Ecto neural progenitor cell (in vitro differentiated cells): ENCODE data around the gene TAS2R14.

ENCODE experiments used
- DNase-seq: peaks from one replicate; pipeline ENCODE4 v3.0.0-alpha.2; 2018; ENCODE audit warnings: low spot score

Gene TAS2R14, protein sequence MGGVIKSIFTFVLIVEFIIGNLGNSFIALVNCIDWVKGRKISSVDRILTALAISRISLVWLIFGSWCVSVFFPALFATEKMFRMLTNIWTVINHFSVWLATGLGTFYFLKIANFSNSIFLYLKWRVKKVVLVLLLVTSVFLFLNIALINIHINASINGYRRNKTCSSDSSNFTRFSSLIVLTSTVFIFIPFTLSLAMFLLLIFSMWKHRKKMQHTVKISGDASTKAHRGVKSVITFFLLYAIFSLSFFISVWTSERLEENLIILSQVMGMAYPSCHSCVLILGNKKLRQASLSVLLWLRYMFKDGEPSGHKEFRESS

DNA sequence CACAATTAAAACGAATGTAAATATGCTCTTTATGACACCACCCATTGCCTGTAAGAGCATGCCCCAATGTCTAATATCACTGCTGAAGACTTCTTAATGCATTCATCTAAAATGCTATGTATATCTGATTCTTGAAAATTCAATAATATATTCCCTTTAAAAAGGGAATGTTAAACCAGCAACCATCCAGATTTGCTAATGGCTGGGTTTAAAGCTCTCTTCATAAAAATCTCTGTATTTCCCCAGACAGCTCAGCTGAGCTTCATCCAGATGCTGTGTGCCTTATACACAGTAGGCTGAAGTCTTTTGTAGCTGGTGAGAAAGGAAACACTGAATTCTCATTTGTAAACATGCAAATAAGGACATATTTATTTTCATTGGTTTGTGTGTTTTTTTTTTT lies at the start of gene TAS2R14:
Gene TAS2R14, minus strand, starts transcription at position 101 of the 400 bp plus-strand sequence. Its CDS starts 56 bp downstream, at position 45.
- DNase-seq, result no peak

DNA sequence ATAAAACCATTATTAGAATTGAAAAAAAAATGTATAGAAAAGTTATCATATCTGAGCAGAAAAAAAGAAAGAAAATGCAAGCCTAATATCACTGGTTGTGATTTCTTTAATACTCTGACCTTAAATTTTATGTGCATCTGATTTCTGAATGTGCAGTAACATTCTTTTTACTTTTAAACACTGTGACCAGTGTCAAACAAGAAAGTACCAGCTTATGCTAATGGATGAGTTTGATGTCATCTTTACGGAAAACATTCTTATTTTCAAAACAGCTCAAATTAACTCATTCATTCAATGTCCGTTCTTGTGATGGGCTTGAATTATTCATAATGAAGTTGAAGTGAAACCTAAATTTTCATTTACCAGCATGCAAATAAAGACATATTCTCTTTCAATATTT lies 47.7 kb upstream of the TAS2R14 start, which contains the start of gene TAS2R50:
Gene TAS2R50, minus strand, starts transcription at position 101 of the 400 bp plus-strand sequence. Its CDS starts 52 bp downstream, at position 49.
- no peak for DNase-seq

DNA sequence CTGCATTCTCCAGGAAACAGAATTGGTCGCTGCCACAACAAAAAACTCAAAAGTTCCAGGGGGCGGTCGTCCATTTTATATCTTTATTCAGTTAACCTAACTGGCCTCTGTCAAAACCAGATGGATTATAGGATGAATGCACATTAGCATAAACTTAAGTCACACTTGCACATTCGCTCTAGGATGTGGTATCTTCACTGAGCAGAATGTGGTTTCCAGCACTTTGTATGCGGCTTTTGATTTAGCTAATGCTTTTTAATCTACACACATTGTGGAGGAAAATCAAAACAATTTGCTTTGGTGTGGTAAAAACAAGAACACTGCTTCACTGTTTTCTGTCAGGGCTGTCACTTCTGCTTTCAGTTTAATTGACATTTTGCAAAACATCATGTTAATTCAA lies 43.2 kb upstream of the TAS2R14 start:
- DNase-seq, result no peak

DNA sequence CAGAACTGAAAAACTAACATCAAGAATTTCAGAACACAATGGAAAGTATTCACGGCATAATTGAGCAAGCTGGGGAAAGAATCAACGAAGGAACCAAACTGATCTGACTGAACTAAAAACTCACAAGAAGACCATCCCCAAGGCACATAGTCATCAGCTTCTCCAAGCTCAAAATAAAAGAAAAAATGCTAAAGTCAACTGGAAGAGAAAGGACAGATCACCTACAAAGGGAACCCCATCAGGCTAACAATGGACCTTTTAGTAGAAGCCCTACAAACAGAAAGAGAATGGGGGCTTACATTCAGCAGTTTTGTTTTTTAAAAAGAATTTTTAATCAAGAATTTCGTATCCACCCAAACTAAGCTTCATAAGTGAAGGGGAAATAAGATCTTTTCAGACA lies 35.9 kb upstream of the TAS2R14 start:
- DNase-seq, result no peak

DNA sequence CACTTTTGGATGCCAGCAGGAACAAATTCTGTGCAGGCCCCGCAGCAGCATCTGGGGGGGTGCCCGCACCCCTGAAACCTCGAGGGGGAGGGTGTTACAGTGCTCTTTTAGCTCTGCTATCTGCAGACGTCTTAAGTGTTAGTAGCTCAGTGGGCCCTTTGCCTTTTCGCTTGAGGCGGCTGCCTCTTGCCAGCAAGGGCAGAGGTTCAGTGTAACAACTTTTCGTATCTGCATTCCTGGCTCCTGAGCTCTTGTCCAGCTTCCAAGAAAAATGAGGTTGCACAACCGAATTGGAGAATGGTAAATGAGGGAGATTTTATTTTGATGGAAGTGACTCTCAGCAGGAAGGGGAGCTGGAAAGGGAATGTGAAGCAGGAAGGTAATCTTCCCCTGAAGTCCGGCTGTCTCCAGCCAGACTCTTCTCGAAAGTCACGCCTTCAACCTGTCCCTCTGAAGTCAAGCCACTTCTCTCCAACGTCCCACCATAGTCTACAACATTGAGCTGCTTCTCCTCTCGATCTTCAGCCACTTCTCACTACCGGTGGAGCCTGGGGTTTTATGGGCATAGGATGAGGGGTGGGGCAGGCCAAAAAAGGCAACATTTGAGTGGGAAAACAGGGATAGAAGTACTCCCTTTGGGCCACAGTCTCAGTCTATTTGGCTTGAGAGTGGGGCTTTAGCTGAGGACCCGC lies 29.8 kb upstream of the TAS2R14 start:
- no peak for DNase-seq

DNA sequence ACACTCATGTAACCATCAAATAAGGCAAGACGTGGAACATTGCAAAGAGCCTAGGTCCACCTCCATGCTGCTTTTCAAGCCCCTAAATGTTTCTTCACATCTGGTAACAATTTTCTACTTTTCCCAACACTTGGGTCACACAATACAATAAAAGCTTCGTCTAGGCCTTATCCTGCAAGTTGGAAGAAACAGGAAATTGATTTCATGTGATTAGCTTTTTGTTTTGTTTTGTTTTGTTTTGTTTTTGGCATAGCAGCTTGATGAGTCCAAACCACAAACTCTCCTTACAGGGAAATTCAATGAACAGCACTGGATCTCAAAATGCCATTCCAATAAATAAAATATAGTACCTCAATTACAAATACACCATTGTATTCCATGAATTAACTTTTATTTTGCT lies 28.3 kb upstream of the TAS2R14 start:
- no peak for DNase-seq

DNA sequence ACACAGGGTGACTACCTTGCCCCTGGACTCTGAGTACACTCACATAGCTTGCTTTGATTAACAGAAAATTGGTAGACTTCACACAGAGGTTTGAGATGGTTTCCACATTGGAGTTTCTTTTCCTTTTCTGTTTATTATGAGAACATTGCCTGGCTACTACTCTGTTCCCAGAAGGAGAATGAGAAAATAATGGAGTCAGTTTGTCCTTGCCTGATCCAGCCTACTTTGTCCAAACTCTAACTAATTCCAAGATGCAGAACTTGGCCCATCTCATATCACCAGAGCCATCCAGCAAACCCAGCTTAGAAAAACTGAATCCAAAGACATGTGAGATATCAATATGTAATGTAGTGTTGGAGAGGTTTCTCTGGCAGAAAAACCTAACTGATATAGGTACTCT lies 27.3 kb upstream of the TAS2R14 start:
- DNase-seq, result no peak

DNA sequence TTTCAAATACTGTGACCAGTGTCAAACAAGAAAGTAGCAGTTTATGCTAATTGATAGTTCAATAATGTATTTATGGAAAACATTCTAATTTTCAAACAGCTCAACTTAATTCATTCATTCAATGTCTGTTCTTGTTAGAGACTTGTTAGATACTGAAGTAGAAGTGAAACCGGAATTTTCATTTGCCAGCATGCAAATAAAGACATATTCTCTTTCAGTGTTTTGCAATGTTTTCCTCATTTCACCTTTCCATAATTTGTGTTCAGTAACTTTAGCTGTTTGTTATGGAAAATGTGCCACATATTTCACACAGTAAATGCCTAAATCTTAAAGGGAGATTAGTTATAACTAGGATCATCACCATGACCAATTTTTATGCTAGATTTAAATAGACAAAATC lies 26.4 kb upstream of the TAS2R14 start:
- DNase-seq, result no peak

DNA sequence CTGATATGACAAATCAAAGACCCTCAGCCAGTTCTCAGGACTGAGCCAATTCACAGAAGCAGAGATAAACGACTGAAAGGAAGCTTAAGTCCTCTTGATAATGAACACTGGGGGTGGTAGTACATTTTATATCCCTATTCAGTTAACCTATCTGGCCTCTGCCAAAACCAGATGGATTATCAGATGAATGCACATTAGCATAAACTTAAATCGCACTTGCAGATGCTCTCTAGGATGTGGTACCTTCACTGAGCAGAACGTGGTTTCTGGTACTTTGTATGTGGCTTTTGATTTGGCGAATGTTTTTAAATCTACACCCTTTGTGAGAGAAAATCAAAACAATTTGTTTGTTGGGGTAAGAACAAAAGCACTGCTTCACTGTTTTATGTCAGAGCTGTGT lies 21.1 kb upstream of the TAS2R14 start:
- no peak for DNase-seq

DNA sequence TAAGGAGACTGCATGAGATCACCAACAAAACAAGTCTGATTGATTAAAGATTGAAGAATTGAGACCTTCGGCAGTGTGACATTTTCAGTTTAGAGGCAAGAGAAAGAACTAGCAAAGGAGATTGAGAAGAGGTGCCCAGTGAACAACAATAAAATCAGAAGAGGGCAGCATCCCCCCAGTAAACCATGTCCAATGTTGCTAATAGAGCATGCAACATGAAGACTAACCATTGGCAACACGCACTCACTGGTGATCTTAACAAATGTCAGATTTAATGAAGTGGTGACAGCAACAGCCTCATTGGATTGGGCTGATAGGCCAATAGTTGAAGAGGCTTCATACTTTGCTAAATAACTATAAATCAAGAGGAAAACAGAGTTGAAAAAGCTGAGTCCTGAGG lies 20.7 kb upstream of the TAS2R14 start:
- no peak for DNase-seq

DNA sequence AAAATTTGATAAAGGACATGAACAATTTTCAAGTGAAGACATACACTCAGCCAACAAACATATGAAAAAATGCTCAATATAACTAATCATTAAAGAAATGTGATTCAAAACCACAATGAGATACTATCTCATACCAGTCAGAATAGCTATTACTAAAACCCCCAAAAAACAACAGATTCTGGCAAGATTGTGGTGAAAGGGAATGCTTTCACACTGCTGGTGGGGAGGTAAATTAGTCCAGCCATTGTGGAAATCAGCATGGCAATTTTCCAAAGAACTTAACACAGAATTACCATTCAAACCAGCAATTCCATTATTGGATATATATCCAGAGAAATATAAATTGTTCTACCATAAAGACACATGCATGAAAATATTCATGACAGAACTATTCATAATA lies 18.7 kb upstream of the TAS2R14 start:
- no peak for DNase-seq

DNA sequence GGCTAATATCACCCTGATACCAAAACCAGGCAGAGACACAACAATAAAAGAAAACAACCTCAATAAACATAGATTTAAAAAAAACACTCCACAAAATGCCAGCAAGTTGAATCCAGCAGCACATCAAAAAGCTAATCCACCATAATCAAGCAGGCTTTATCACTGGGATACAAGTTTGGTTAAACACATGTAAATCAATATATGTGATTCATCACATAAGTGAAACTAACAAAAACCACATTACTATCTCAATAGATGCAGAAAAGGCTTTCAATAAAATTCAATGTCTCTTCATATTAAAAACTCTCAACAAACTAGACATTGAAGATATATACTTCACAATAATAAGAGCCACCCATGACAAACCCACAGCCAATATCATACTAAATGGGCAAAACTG lies 17.0 kb upstream of the TAS2R14 start:
- no peak for DNase-seq

DNA sequence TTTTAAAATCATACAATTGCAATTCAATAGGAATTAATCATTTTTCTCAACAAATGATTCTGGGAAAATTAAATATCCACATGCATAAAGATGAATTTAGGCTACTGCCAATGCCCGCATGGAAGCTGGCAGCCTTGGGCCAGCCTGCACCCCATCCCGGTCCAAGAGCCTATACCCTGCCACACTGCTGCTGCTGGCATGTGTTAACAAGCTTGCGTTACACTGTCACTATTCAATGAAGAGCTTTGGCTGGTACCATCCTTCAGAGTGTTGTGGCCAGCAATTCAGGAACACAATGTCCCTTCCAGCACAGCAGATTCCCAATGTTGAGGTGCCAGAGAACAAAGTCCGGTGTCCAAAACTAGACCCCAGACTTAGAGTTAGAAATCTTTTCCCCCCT lies 13.6 kb upstream of the TAS2R14 start:
- no peak for DNase-seq

DNA sequence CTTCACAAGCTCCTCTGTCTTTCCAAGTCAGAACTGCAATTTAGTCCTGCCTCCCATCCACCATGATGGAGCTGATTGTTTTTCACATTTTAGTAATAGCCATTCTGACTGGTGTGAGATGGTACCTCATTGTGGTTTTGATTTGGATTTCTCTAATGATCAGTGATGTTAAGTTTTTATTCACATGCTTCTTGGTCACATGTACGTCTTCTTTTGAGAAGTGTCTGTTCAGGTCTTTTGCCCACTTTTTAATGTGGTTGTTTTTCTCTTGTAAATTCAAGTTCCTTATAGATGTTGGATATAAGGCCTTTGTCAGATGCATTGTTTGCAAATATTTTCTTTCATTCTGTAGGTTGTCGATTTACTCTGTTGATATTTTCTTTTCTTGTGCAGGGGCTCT lies 4.1 kb upstream of the TAS2R14 start:
- DNase-seq, result no peak

DNA sequence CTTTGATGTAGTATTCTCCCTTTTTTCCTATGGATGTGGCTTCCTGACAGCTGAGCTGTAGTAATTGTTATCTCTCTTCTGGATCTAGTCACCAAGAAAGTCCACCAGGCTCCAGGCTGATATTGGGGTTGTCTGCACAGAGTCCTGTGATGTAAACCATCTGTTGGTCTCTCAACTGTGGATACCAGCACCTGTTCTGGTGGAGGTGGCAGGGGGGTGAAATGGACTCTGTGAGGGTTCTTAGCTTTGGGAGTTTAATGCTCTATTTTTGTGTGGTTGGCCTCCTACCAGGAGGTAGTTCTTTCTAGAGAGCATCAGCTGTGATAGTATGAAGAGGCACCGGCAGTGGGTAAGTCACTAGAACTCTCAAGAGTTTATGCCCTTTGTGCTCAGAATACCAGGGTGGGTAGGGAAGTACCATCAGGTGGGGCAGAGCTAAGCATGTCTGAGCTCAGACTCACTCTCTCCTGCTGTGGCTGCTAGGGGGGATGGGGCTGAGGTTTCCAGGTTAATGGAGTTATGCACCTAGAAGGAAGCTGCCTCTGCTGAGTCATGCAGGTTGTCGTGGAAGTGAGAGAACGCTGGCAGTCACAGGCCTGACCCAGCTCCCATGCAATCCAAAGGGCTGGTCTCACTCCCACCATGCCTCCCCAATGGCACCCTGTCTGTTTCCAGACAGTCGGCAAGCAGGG lies 3.0 kb upstream of the TAS2R14 start:
- DNase-seq, result no peak

DNA sequence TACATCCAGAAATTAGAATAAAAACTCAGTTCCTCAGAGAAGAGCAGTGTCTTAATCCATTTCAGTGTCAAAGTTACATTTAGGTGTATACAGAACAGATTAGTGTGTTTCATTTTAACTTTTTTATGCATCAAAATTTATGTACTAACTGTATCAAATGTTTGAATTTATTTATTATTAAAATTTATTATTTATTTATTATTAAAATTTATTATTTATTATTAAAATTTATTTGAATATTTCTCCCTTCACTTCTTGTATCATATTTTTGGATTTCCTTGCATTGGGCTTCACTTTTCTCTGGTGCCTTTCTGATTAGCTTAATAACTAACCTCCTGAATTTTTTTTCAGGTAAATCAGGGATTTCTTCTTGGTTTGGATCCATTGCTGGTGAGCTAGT lies 2.3 kb upstream of the TAS2R14 start:
- DNase-seq, result no peak

DNA sequence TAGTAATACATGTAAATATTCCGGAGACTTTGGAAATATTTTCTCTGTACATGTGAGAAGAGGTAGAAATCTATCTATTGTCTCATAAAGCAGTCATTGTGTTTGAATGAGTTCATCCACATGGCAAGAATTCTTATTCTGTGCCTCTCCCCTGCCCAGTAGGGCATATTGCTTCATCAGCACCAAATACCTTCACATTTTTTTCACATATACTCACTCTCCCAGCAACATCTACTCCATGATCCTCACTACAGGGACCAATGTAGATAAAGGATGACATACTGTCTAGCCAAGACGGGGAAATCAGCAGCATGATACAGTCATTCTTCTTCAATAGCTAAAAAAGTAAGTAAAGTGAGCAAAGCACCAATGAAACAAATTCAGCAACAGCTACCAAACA lies 1.3 kb upstream of the TAS2R14 start:
- DNase-seq, result no peak

DNA sequence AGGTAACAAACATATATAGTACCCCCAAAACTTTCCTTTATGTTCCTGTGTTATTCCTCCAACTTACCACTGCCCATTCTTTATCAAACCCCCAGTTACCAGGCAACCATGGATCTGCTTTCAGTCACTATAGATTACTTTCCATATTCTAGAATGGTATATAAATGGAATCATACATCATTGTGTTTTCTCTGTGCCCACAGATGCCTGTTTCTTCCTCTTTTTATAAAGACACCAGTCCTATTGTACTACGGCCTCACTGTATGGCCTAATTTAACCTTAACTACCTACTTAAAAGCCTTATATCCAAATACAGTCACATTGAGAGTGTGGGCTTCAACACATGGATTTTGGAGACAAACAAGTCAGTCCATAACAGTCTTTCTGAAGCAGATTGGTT lies 2.6 kb downstream of the TAS2R14 start:
- DNase-seq, result no peak

DNA sequence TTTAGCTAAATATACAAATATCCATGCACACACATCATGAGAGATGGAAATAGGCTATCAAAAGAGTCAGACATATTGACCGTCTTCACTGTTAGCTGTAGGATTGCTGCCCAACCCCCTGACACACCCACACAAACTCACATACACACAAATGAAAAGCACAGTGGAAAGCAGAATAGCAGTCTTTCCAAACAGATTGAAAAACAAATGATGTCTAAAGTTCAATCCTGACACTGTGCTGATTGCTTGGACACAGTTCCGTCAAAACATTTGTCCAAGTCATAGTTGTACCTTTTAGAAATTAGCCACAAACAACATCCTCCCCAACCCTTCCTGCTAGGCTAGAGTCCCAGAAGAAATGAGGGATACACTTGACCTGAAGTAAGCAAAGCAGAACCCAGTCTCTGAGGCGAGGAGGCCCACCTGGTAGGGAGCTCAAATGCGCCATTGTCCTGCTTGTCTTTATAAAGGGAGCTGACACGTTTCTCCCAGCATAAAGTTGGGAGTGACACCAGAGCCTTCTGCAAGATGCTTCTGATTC lies 10.2 kb downstream of the TAS2R14 start, which contains the start of gene PRH2:
Gene PRH2, plus strand, starts transcription at position 491 of the 541 bp plus-strand sequence. Its CDS starts 38 bp downstream, at position 529.
- no peak for DNase-seq

DNA sequence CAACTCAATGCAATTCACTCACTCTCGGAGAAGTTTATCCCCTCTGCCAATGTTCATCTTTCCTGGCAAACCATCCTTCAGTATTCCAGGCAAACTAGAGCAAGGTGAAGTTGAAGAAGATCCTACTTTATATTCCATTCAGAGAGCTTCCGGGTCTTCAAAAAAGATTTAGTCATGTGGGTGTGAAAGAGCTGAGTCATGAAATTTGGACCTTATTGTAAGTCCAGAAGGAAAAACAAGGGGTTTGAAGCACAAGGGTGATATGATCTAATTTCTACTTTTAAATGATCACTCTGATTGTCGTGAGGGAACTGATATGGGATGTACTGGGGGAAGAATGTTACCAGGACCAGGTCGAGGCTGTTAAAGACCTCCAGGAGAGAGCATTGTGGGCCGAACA lies 12.8 kb downstream of the TAS2R14 start:
- DNase-seq, result no peak

DNA sequence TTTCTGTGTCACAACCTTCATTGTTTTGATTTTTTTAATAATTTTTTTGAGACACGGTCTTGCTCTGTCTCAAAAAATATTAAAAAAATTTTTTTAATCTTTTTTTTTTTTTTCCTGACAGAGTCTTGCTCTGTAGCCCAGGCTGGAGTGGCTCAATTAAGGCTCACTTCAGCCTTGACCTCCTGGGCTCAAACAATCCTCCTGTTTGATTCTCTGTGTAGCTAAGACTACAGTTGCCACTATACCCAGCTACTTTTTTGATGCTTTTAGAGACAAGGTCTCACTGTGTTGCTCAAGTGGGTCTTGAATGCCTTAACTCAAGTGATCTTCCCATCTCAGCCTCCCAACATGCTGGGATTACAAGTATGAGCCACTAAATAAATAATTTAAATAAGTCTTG lies 19.3 kb downstream of the TAS2R14 start:
- no peak for DNase-seq

DNA sequence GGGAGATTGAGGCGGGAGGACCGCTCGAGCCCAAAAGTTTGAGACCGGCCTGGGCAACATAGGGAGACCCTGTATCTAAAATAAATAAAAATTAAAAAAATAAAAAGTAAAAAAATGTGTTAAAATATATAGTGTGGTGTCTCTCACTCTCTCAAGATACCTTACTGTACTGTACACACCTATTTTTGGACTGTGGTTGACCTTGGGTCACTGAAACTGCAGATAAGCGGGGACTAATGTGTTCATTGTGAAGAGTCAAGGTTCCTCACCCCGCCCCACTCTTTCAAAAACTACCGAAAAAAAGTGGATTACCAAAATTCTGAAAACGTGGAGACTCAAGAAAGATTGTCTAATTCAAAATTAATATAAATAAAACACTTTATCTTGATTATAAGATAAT lies 28.7 kb downstream of the TAS2R14 start:
- DNase-seq, result no peak

DNA sequence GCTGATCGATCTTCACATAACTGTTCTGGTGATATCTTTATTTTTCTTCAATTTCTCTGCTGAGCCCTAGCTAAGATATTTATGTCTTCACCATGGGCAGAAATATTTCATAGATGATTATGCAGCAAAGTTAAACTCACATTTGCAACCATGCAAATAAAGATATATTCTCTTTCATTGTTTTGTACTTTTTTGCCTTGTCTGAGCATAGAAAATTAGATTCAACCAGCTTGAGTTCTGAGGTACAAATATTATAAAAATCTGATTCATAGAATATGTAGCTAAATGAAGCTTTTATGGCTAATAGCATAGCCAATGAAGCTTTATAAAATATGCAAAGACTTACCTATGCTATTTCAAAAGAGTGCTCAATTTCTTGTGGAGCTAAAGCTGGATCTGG lies 29.6 kb downstream of the TAS2R14 start, which contains the start of gene TAS2R13:
Gene TAS2R13, minus strand, starts transcription at position 101 of the 400 bp plus-strand sequence. CDS start 264 bp downstream, outside the sequence.
- no peak for DNase-seq
